GM13976 (cell line): ENCODE data around the gene GLYR1.

Source experiments
- DNase-seq: peaks from one replicate; pipeline ENCODE4 v3.0.0; 2012; ENCODE audit warnings: low spot score
- in situ Hi-C: fragments of 300-500 bp; cut with MboI; formaldehyde crosslinking; loops from one replicate; pipeline ENCODE4 v1.12.0; 2022; ENCODE audit warnings: low sequenced_read_pairs, mixed read lengths, inconsistent platforms; ENCODE audit not compliant: unreplicated experiment
- TF ChIP-seq, protein P1 (sequence below): IDR thresholded peaks from 2 replicates; pipeline ENCODE4 v1.5.1; 2012; ENCODE audit warnings: borderline replicate concordance, mild to moderate bottlenecking; ENCODE audit not compliant: insufficient read depth; ENCODE audit errors: extremely low read depth, missing control alignments, control extremely low read depth

GLYR1 gene

DNA sequence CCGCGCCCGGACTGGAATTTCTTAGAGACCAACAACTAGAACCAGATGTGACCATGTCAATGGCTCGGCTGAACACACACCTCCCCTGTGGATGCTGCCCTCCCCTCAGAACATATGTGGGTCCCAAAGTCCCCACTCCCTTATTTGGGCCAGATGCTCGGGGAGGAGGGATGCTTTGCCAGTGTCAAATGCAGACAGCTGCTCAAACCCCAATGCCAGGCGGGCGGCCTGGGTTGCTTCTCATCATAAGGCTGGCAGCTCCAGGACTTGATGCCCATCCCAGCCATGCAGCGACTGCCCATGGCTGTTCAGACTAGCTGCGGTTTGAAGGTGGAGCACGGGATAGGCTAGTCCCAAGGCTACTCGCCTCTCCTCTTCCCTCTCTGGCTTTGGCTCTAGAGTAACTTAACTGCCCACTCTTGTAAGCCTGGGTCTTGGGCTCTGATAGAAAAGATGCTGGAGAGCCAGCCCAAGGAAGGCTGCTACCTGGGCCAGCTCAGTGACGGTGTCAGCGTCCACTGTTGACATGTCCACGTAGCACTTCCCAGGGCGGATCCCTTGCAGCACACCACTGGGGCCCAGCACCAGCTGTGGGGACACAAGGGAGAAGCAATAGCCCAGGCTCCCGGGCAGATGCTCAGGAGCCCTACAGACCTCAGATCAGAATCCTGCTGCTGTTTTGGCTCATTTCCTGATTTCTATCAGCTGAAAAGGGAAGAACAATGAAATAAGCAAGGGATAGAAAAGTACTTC is 33.7 kb downstream of the GLYR1 start:
- in situ Hi-C loops, result no loop called here
- DNase-seq, result no peak
- TF ChIP-seq, protein P1, sequence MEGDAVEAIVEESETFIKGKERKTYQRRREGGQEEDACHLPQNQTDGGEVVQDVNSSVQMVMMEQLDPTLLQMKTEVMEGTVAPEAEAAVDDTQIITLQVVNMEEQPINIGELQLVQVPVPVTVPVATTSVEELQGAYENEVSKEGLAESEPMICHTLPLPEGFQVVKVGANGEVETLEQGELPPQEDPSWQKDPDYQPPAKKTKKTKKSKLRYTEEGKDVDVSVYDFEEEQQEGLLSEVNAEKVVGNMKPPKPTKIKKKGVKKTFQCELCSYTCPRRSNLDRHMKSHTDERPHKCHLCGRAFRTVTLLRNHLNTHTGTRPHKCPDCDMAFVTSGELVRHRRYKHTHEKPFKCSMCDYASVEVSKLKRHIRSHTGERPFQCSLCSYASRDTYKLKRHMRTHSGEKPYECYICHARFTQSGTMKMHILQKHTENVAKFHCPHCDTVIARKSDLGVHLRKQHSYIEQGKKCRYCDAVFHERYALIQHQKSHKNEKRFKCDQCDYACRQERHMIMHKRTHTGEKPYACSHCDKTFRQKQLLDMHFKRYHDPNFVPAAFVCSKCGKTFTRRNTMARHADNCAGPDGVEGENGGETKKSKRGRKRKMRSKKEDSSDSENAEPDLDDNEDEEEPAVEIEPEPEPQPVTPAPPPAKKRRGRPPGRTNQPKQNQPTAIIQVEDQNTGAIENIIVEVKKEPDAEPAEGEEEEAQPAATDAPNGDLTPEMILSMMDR, result no peak

DNA sequence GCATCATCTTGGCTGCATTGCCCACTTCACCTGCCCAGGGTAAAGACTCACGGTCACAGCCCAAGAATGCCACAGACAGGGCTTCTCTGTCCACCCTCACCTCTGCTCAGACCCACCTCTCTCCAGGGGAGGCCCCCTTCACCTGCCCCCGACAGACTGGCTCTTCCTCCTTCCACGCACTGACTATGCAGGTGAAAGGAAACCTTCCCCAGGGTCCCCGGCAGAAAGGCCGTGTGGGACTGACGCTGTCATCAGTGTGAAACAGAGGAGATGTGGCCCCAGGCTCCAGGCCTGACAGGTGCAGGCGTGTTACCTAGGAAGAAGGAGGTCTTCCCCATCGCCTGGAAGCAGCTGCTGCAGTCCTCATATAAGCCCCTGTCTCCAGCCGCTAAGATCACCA is 35.3 kb downstream of the GLYR1 start:
- no peak for DNase-seq
- in situ Hi-C loops, result no loop called here
- TF ChIP-seq, protein P1, result no peak

DNA sequence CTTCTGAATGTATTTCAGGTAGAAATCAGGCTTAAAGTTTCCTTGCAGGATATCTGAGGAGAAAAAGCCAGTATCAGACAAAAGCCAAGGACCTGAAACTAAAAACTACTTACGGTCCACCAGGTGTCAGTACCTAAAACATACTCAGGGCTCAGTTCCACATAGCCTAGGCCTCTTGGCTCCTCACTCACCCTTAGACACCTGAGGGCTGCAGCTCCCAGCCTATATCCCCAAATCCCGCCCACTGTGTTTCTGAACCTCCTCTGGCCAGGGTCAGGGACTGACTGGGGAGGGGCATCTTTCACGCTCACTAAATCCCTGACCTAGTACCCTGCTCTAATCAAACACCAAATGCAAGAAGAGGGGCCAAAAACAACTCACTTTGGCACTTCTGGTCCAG is 35.8 kb downstream of the GLYR1 start:
- no peak for DNase-seq
- in situ Hi-C loops, result no loop called here
- TF ChIP-seq, protein P1, result no peak

DNA sequence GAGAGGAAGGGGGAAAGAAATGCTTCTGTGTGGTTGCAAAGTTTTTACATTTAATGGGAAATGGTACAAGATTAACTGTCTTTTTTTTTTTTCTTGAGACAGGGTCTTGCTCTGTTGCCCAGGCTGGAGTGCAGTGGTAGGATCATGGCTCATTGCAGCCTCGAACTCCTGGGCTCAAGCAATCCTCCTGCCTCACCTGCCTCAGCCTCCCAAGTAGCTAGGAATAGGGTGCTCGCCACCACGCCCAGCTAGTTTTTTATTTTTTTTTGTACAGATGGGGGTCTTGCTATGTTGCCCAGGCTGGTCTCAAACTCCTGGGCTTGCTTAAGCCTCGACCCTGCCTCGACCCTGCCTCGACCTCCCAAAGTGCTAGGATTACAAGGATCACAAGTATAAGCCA is 40.8 kb downstream of the GLYR1 start:
- in situ Hi-C loops, result no loop called here
- TF ChIP-seq, protein P1, result no peak
- DNase-seq, result no peak

DNA sequence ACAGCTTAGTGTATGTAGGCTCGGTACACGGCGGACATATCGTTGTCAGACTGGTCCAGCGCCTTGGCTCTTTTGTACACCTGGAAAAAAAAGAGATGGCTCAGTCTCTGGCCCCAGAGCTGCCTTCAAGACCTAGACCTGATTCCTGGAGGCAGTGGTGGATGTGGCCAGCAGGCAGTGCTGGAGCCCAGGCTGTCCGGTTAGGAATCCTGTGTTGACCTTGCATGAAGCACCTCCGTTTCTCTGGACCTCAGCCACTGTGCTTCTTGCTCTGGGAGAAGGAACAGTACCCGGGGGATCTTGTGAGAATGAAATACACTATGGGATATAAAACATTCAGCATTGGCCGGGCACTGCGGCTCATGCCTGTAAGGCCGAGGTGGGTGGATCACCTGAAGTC is 41.9 kb downstream of the GLYR1 start:
- no peak for DNase-seq
- in situ Hi-C loops, result no loop called here
- TF ChIP-seq, protein P1, result no peak

DNA sequence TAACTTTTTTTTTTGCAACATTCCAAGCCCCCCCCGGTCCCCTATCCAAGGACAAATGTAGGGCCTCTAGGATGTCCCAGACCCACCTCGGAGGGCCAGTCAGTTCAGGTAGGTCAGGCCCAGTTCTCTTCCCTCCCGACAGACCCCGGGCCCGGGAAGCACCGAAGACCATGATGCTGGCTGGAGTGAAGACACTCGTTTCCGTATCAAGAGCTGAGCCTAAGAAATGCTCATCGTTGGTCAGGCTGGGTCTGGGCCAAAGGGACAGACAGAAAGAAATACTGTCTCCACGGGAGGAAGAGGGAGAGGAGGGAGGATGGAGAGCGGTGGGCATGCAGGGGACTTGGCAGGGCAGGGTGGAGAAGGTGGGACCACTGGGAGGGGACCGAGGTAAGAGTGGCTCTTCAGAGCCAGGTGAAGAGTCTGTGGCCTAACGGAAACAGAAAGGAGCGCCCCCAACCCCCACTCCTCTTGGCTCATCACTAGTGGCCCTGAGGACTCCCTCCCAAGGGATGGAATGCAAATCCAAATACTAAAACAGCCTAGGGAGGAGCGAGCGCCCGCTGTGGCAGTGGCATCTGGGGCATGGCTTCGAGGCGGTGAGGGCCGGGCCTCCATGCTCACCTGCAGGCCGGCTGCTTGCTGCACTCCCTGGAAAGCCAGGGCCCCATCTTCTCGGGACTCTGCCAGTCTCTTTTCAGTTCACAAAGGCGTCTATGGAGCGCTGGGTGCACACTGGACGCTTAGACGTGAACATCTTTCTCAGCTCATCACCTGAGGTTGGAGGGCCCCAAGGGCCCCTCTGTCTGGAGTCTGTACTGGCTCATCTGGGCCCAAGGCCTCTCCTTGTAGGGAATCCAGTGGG is 43.0 kb downstream of the GLYR1 start:
- TF ChIP-seq, protein P1, result no peak
- in situ Hi-C loops, result no loop called here
- no peak for DNase-seq
